Measurements from ENCODE around the gene RHBDD1.

DNA sequence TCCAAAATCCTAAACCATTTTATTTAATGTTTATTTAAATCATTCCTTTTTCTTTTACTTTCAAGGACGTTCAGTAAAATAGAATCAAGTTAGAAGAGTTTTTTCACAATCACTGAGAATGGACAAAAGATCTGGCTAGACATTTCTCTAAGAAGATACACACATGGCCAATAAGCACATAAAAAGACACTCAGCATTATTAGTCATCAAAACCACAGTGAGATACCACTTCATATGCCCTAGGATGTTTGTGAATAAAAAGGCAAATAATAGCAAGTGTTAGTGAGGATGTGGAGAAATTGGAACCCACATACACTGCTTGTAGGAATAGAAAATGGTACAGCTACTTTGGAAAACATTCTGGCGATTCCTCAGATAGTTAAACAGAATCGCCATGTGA lies 76.1 kb downstream of the RHBDD1 start:
- TF ChIP-seq POLR2A (IDR thresholded peaks at IDR 0.05) = no peak
- TF ChIP-seq POLR2AphosphoS5 (IDR thresholded peaks at IDR 0.05) = no peak

Data from stomach (tissue), 4 donors.